H9 (cell line): ENCODE results near the gene GPR146. TPM values are rescaled to one million over a fixed set of nuclear protein-coding genes. Genes with fewer than 3 reads are reported as not detected.

Experiments used
- DNase-seq: peaks from one replicate; pipeline ENCODE4 v3.0.0-alpha.2; 2017
- H2AFZ ChIP-seq: one replicate; pipeline ENCODE4 v1.6.1; 2013; ENCODE audit warnings: mild to moderate bottlenecking, low read length, control low read depth, moderate library complexity
- H2AK5ac ChIP-seq: 2 replicates; pipeline ENCODE4 v1.6.1; 2013; ENCODE audit warnings: low read length, control low read depth, mixed read lengths; ENCODE audit not compliant: insufficient read length
- H2BK120ac ChIP-seq: one replicate; pipeline ENCODE4 v1.6.1; 2013; ENCODE audit warnings: low read depth, mild to moderate bottlenecking, low read length, control low read depth, inconsistent platforms; ENCODE audit not compliant: poor library complexity, severe bottlenecking
- H2BK12ac ChIP-seq: 2 replicates; pipeline ENCODE4 v1.6.1; 2013; ENCODE audit warnings: low read length, control low read depth, mixed read lengths, low read depth; ENCODE audit not compliant: insufficient read length
- H2BK15ac ChIP-seq: 2 replicates; pipeline ENCODE4 v1.6.1; 2013; ENCODE audit warnings: low read depth, low read length, control low read depth
- H2BK20ac ChIP-seq: one replicate; pipeline ENCODE4 v1.6.1; 2013; ENCODE audit warnings: low read depth, mild to moderate bottlenecking, low read length, control low read depth, inconsistent platforms; ENCODE audit not compliant: poor library complexity, severe bottlenecking
- H2BK5ac ChIP-seq: 2 replicates; pipeline ENCODE4 v1.6.1; 2013; ENCODE audit warnings: low read length, control low read depth, mixed read lengths; ENCODE audit not compliant: insufficient read length
- H3K14ac ChIP-seq: 2 replicates; pipeline ENCODE4 v1.6.1; 2013; ENCODE audit warnings: low read length, control low read depth; ENCODE audit not compliant: insufficient read depth
- H3K18ac ChIP-seq: 2 replicates; pipeline ENCODE4 v1.6.1; 2013; ENCODE audit warnings: low read depth, mild to moderate bottlenecking, mixed read lengths, low read length, control low read depth; ENCODE audit not compliant: insufficient read length
- H3K23ac ChIP-seq: 2 replicates; pipeline ENCODE4 v1.6.1; 2013; ENCODE audit warnings: low read length, control low read depth, mixed read lengths, low read depth; ENCODE audit not compliant: insufficient read length
- H3K23me2 ChIP-seq: 2 replicates; pipeline ENCODE4 v1.6.1; 2013; ENCODE audit warnings: low read depth, mild to moderate bottlenecking, mixed read lengths, low read length, control low read depth; ENCODE audit not compliant: insufficient read length, poor library complexity, severe bottlenecking
- H3K27ac ChIP-seq: 2 replicates; pipeline ENCODE4 v1.5.1; 2013; ENCODE audit warnings: low read length, control low read depth, mixed read lengths, low read depth; ENCODE audit not compliant: insufficient read length
- H3K27me3 ChIP-seq: 2 replicates; pipeline ENCODE4 v1.6.1; 2013; ENCODE audit warnings: low read length, control low read depth, inconsistent platforms; ENCODE audit not compliant: insufficient read depth
- H3K4ac ChIP-seq: 2 replicates; pipeline ENCODE4 v1.6.1; 2013; ENCODE audit warnings: low read depth, mild to moderate bottlenecking, control low read depth, inconsistent platforms, low read length, moderate library complexity
- H3K4me1 ChIP-seq: 2 replicates; pipeline ENCODE4 v1.6.1; 2013; ENCODE audit warnings: low read length, control low read depth, inconsistent platforms; ENCODE audit not compliant: insufficient read depth
- H3K4me2 ChIP-seq: 2 replicates; pipeline ENCODE4 v1.6.1; 2013; ENCODE audit warnings: low read length, control low read depth, mixed read lengths; ENCODE audit not compliant: insufficient read length, insufficient read depth
- H3K56ac ChIP-seq: 2 replicates; pipeline ENCODE4 v1.6.1; 2013; ENCODE audit warnings: low read depth, mild to moderate bottlenecking, mixed read lengths, low read length, control low read depth; ENCODE audit not compliant: insufficient read length
- H3K79me1 ChIP-seq: 2 replicates; pipeline ENCODE4 v1.6.1; 2013; ENCODE audit warnings: low read depth, mild to moderate bottlenecking, moderate library complexity, low read length, control low read depth, inconsistent platforms; ENCODE audit not compliant: insufficient read depth, poor library complexity, severe bottlenecking
- H3K79me2 ChIP-seq: 2 replicates; pipeline ENCODE4 v1.6.1; 2013; ENCODE audit warnings: low read length, control low read depth, inconsistent platforms; ENCODE audit not compliant: insufficient read depth
- H3K9ac ChIP-seq: 2 replicates; pipeline ENCODE4 v1.6.1; 2013; ENCODE audit warnings: low read length, control low read depth, mixed read lengths; ENCODE audit not compliant: insufficient read length; ENCODE audit errors: extremely low read depth
- H3K9me3 ChIP-seq: one replicate; pipeline ENCODE4 v1.6.1; 2013; ENCODE audit warnings: low read depth, low read length, inconsistent platforms; ENCODE audit not compliant: control insufficient read depth
- H3T11ph ChIP-seq: one replicate; pipeline ENCODE4 v1.6.1; 2013; ENCODE audit warnings: mild to moderate bottlenecking, low read length, control low read depth, inconsistent platforms
- H4K20me1 ChIP-seq: one replicate; pipeline ENCODE4 v1.6.1; 2013; ENCODE audit not compliant: control insufficient read depth, insufficient read length, insufficient read depth
- H4K5ac ChIP-seq: 2 replicates; pipeline ENCODE4 v1.6.1; 2013; ENCODE audit warnings: low read depth, mild to moderate bottlenecking, mixed read lengths, low read length, control low read depth; ENCODE audit not compliant: insufficient read length
- H4K8ac ChIP-seq: replicated peaks from 2 replicates; pipeline ENCODE4 v1.6.1; 2013; ENCODE audit warnings: low read length, control low read depth, mixed read lengths, low read depth; ENCODE audit not compliant: insufficient read length
- H4K91ac ChIP-seq: 2 replicates; pipeline ENCODE4 v1.6.1; 2013; ENCODE audit warnings: low read depth, mild to moderate bottlenecking, moderate library complexity, mixed read lengths, low read length, control low read depth; ENCODE audit not compliant: insufficient read length
- H3K27ac Mint-ChIP-seq, 3 experiments: 2 replicates in 2 of 3; 3 replicates in 1 of 3; pipeline ENCODE4 v1.8.0; 2020 to 2021; ENCODE audit warnings: mixed read lengths in 3 of 3, mild to moderate bottlenecking in 1 of 3, moderate library complexity in 1 of 3
- H3K27me3 Mint-ChIP-seq: 2 replicates; pipeline ENCODE4 v1.8.0; 2021; ENCODE audit warnings: low read depth, mild to moderate bottlenecking, moderate library complexity, mixed read lengths
- H3K36me3 Mint-ChIP-seq, 3 experiments: 2 replicates in 2 of 3; 3 replicates in 1 of 3; pipeline ENCODE4 v1.8.0; 2020 to 2021; ENCODE audit warnings: low read depth in 3 of 3, mixed read lengths in 3 of 3; ENCODE audit not compliant: insufficient read depth in 1 of 3
- H3K4me1 Mint-ChIP-seq, 2 experiments: 2 replicates each; pipeline ENCODE4 v1.8.0; 2020; ENCODE audit warnings: mixed read lengths in 2 of 2
- H3K4me3 Mint-ChIP-seq, 2 experiments: 2 replicates in 1 of 2; 3 replicates in 1 of 2; pipeline ENCODE4 v1.8.0; 2020 to 2021; ENCODE audit warnings: mild to moderate bottlenecking in 2 of 2, mixed read lengths in 2 of 2, moderate library complexity in 1 of 2
- H3K9me3 Mint-ChIP-seq, 2 experiments: 2 replicates in 1 of 2; 3 replicates in 1 of 2; pipeline ENCODE4 v1.8.0; 2020; ENCODE audit warnings: mild to moderate bottlenecking in 2 of 2, mixed read lengths in 2 of 2, moderate library complexity in 1 of 2
- CTCF ChIP-seq: fragments of 200-600 bp; sonication (generic); conservative IDR thresholded peaks from 3 replicates; pipeline ENCODE4 v1.8.0; 2021; ENCODE audit warnings: antibody characterized with exemption, mild to moderate bottlenecking
- WGBS: extraction: QIAGEN DNeasy Blood & Tissue Kit; methylation state at CpG from one replicate; pipeline ENCODE4 v1.1.7; 2013; ENCODE audit warnings: missing lambda C conversion rate, low lambda C conversion rate, mixed read lengths; ENCODE audit not compliant: insufficient read length; ENCODE audit errors: extremely low coverage; 5-methylcytosine and 5-hydroxymethylcytosine counted together
- total RNA-seq: library from RNA; stranded (reverse); gene quantifications from 2 replicates; pipeline ENCODE4 v1.2.1, GENCODE V29; 2021

GPR146 gene
- total RNA-seq, 1 experiment from 2014 or later, result 1.4 TPM

- no peak overlapping the region for H3K9ac ChIP-seq
- H3K79me2 ChIP-seq, result no peaks in the 10 kb centered on the region
- H2BK20ac ChIP-seq, result no peak overlapping the region
- H3K36me3 Mint-ChIP-seq, result no peaks in the 10 kb centered on the region
- H3K4me1 ChIP-seq, result no peaks in the 10 kb centered on the region
- H4K5ac ChIP-seq, result no peak overlapping the region
- no peak for DNase-seq
- H2AFZ ChIP-seq, result no peak overlapping the region
- no peaks in the 10 kb centered on the region for H3K79me1 ChIP-seq
- no peak overlapping the region for H3T11ph ChIP-seq
- peaks cover 14 to 20% of the 10 kb centered on the region in 2 experiments for H3K4me1 Mint-ChIP-seq
- no peak overlapping the region for H3K27ac ChIP-seq
- H3K27ac Mint-ChIP-seq, result no peak overlapping the region
- H2BK12ac ChIP-seq, result no peak overlapping the region
- H2BK15ac ChIP-seq, result no peak overlapping the region
- no peaks in the 10 kb centered on the region for H4K20me1 ChIP-seq
- no peak overlapping the region for H2BK5ac ChIP-seq
- H4K8ac ChIP-seq, result no peak overlapping the region
- H3K27me3 Mint-ChIP-seq, result peaks cover 6% of the 10 kb centered on the region
- H2AK5ac ChIP-seq, result no peak overlapping the region
- no peaks in the 10 kb centered on the region for H3K27me3 ChIP-seq
- WGBS, result no CpG with 5 or more reads among the region's 13 CpGs
- no peak for TF ChIP-seq CTCF
- H2BK120ac ChIP-seq, result no peak overlapping the region
- no peak overlapping the region for H4K91ac ChIP-seq
- H3K4me2 ChIP-seq, result no peak overlapping the region
- no peak overlapping the region for H3K4me3 Mint-ChIP-seq
- no peaks in the 10 kb centered on the region for H3K23me2 ChIP-seq
- H3K18ac ChIP-seq, result no peak overlapping the region
- H3K9me3 ChIP-seq, result no peaks in the 10 kb centered on the region
- no peak overlapping the region for H3K4ac ChIP-seq
- peaks cover 0 to 5% of the 10 kb centered on the region in 2 experiments; a peak in 1 of 5 replicates for H3K9me3 Mint-ChIP-seq
- no peak overlapping the region; the same call in 1 of the 2 replicates for H3K14ac ChIP-seq
- H3K56ac ChIP-seq, result no peak overlapping the region
- no peak overlapping the region for H3K23ac ChIP-seq
Measured at GRCh38 chr7:1064581-1064980, 20.2 kb downstream of the GPR146 start.
